Natural killer cell (primary cell): ENCODE data around the gene MACROD2. TPM values are rescaled to one million over a fixed set of nuclear protein-coding genes. Genes with fewer than 3 reads are reported as not detected.

Source experiments
- ATAC-seq, 3 donors: fragments of 150-1000 bp in 2 of 3; fragments of 200-7000 bp in 1 of 3; cut with Tn5 transposase; 1 replicate in 1 of 3; 2 replicates in 2 of 3; pipeline ENCODE4 v1.10.0; 2021; ENCODE audit warnings: mild to moderate bottlenecking in 2 of 3, moderate library complexity in 2 of 3
- DNase-seq, 2 donors: peaks; one replicate each; pipeline versions ENCODE4 v3.0.0 to v3.0.0-alpha.2; 2013 to 2021; ENCODE audit warnings: mixed read lengths in 1 of 2
- H3K27ac ChIP-seq: one replicate; pipeline ENCODE4 v1.5.1; 2013; ENCODE audit warnings: mild to moderate bottlenecking, low read length
- H3K27me3 ChIP-seq: one replicate; pipeline ENCODE4 v1.6.1; 2013; ENCODE audit warnings: low read length; ENCODE audit not compliant: control insufficient read depth, insufficient read depth
- H3K36me3 ChIP-seq: one replicate; pipeline ENCODE4 v1.6.1; 2013; ENCODE audit warnings: low read length; ENCODE audit not compliant: control insufficient read depth, insufficient read depth
- H3K4me1 ChIP-seq: one replicate; pipeline ENCODE4 v1.6.1; 2013; ENCODE audit warnings: low read length; ENCODE audit not compliant: control insufficient read depth, insufficient read depth
- H3K4me3 ChIP-seq: one replicate; pipeline ENCODE4 v1.5.1; 2013; ENCODE audit warnings: low read length
- H3K9me3 ChIP-seq: one replicate; pipeline ENCODE4 v1.6.1; 2013; ENCODE audit warnings: low read length; ENCODE audit not compliant: control insufficient read depth, insufficient read depth
- H3K27ac Mint-ChIP-seq, 2 donors: one replicate each; pipeline ENCODE4 v1.8.0; 2022; ENCODE audit warnings: mild to moderate bottlenecking in 2 of 2, mixed read lengths in 2 of 2, moderate library complexity in 1 of 2
- H3K27me3 Mint-ChIP-seq, 2 donors: one replicate each; pipeline ENCODE4 v1.8.0; 2022; ENCODE audit warnings: low read depth in 2 of 2, mixed read lengths in 2 of 2
- H3K36me3 Mint-ChIP-seq: one replicate; pipeline ENCODE4 v1.8.0; 2022; ENCODE audit warnings: mixed read lengths
- H3K4me1 Mint-ChIP-seq, 2 donors: one replicate each; pipeline ENCODE4 v1.8.0; 2022; ENCODE audit warnings: mixed read lengths in 2 of 2
- H3K4me3 Mint-ChIP-seq: one replicate; pipeline ENCODE4 v1.8.0; 2022; ENCODE audit warnings: mild to moderate bottlenecking, moderate library complexity, mixed read lengths
- H3K9me3 Mint-ChIP-seq, 2 donors: one replicate each; pipeline ENCODE4 v1.8.0; 2022; ENCODE audit warnings: mixed read lengths in 2 of 2
- WGBS: methylation state at CpG from one replicate; pipeline ENCODE4 v1.1.7; 2013; ENCODE audit warnings: missing lambda C conversion rate; ENCODE audit not compliant: insufficient coverage; 5-methylcytosine and 5-hydroxymethylcytosine counted together
- intact Hi-C: fragments of 100-400 bp; cut with micrococcal nuclease; formaldehyde crosslinking; loops from one replicate; pipeline ENCODE4 v1.14.2; 2022
- total RNA-seq, 4 donors: library from RNA; stranded (reverse); fragments of 120-200 nt in 1 of 4; gene quantifications; one replicate each; pipeline versions ENCODE4 v1.2.3 to v1.2.4, GENCODE V29; 2013 to 2022
- TF ChIP-seq, protein P1 (sequence below): fragments of 200-600 bp; IDR thresholded peaks from one replicate; pipeline ENCODE4 v1.8.0; 2022; ENCODE audit warnings: antibody characterized with exemption

The MACROD2 gene
- total RNA-seq, 3 donors from 2014 or later (not counting 1 experiment from before 2014, with no cell fraction given) = 0.19 to 0.88 TPM; not detected in 1

DNA sequence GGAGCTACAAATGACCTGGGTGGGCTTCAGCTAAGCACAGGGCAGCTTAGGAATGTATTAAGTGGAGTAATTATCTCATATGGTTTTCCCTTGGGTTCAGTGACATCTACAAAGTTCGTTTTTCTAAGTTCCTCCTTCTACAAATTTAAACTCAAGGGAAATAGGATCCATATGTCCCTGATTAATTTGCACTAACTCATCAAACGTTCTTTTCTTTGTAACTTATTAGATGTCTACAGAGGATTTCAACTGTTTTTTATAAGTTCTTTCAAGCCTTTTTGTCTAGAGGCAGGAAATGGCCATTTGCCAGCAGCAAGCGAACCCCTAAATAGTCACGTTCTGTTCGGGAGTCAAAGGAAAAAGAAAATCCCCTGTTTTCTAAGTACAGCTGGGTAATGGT lies 1517.6 kb downstream of the MACROD2 start:
- Mint-ChIP-seq H3K27ac (no peak overlapping the region), H3K9me3 (peaks cover 4 to 5% of the 10 kb centered on the region in 2 donors), H3K4me3 (no peak overlapping the region), H3K36me3 (no peaks in the 10 kb centered on the region), H3K27me3 (no peaks in the 10 kb centered on the region), H3K4me1 (no peaks in the 10 kb centered on the region)
- H3K4me1 ChIP-seq = no peaks in the 10 kb centered on the region
- 66% methylated on average over 4 of the region's 5 CpGs for WGBS
- TF ChIP-seq, protein P1, sequence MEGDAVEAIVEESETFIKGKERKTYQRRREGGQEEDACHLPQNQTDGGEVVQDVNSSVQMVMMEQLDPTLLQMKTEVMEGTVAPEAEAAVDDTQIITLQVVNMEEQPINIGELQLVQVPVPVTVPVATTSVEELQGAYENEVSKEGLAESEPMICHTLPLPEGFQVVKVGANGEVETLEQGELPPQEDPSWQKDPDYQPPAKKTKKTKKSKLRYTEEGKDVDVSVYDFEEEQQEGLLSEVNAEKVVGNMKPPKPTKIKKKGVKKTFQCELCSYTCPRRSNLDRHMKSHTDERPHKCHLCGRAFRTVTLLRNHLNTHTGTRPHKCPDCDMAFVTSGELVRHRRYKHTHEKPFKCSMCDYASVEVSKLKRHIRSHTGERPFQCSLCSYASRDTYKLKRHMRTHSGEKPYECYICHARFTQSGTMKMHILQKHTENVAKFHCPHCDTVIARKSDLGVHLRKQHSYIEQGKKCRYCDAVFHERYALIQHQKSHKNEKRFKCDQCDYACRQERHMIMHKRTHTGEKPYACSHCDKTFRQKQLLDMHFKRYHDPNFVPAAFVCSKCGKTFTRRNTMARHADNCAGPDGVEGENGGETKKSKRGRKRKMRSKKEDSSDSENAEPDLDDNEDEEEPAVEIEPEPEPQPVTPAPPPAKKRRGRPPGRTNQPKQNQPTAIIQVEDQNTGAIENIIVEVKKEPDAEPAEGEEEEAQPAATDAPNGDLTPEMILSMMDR = no peak
- H3K9me3 ChIP-seq = no peaks in the 10 kb centered on the region
- DNase-seq (no peak), ATAC-seq (no peak)
- intact Hi-C loops = no loop called here
- H3K4me3 ChIP-seq = no peak overlapping the region
- no peaks in the 10 kb centered on the region for H3K27me3 ChIP-seq
- H3K27ac ChIP-seq = no peak overlapping the region
- no peaks in the 10 kb centered on the region for H3K36me3 ChIP-seq

DNA sequence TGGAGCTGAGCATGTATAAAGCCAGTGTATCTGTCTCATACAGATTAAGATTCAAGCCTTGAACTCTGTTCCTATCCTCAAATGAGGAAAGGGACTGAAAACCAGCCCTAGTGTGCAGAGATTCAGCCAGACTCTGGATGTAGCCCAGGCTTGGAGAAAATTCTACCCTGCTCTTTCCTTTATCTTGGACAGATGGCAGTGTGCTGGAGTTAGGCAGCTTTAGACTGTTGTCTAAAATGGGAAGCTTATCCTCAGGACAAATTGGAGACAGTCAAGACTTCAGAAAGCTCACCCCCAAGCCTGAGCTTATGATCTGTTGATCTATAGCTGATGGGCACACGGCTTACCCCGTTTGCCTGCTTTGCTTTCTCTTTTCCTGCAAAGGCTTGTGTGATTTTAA lies 1520.4 kb downstream of the MACROD2 start:
- Histone ChIP-seq H3K9me3 (no peaks in the 10 kb centered on the region), H3K27ac (no peak overlapping the region), H3K4me1 (no peaks in the 10 kb centered on the region), H3K36me3 (no peaks in the 10 kb centered on the region), H3K27me3 (no peaks in the 10 kb centered on the region), H3K4me3 (no peak overlapping the region)
- intact Hi-C loops = no loop called here
- H3K9me3 Mint-ChIP-seq = peaks cover 5 to 7% of the 10 kb centered on the region in 2 donors
- TF ChIP-seq, protein P1 = no peak
- H3K27ac Mint-ChIP-seq = no peak overlapping the region
- H3K27me3 Mint-ChIP-seq = no peaks in the 10 kb centered on the region
- no peak overlapping the region for H3K4me3 Mint-ChIP-seq
- H3K36me3 Mint-ChIP-seq = no peaks in the 10 kb centered on the region
- 72% methylated on average over 2 of the region's 2 CpGs for WGBS
- ATAC-seq = no peak
- H3K4me1 Mint-ChIP-seq = no peaks in the 10 kb centered on the region
- DNase-seq = no peak

DNA sequence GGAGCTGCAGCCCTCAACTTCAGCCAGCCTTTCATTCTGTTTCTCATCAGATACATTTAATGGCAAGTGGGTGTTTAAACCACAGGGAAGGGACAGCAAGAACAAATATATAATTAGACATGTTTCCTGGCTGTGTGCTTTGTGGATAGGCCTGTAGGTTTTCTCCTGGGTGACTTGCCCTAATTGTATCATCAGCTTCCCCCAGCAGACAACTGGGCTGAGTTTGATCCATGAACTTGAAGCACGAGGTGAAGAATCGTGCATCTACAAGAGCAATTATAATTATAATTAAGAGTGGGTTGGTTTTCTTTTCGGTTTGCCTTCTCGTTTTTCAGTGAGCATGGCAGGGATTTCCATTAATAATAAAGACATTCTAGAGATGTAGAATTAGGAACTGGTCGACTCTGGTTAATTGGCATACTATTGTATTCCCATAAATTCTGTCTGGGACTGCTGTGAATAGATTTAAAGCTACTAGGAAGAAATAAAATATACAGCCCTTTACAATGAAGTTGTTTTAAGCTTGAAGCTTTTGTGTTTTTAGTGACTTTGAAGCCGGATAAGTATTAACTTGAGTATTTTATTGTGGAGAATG lies 1525.7 kb downstream of the MACROD2 start:
- H3K27ac ChIP-seq = no peak overlapping the region
- no peak overlapping the region for H3K4me3 Mint-ChIP-seq
- ATAC-seq = no peak
- 80% methylated on average over 4 of the region's 6 CpGs for WGBS
- H3K27me3 ChIP-seq = no peaks in the 10 kb centered on the region
- no peaks in the 10 kb centered on the region for H3K4me1 Mint-ChIP-seq
- H3K36me3 ChIP-seq = no peaks in the 10 kb centered on the region
- TF ChIP-seq, protein P1 = no peak
- H3K9me3 Mint-ChIP-seq = peaks cover 6 to 8% of the 10 kb centered on the region in 2 donors
- H3K4me1 ChIP-seq = no peaks in the 10 kb centered on the region
- no peaks in the 10 kb centered on the region for H3K27me3 Mint-ChIP-seq
- H3K9me3 ChIP-seq = peaks cover 6% of the 10 kb centered on the region
- intact Hi-C loops = no loop called here
- no peak overlapping the region for H3K4me3 ChIP-seq
- H3K27ac Mint-ChIP-seq = no peak overlapping the region
- no peak for DNase-seq
- H3K36me3 Mint-ChIP-seq = peaks cover 5% of the 10 kb centered on the region

DNA sequence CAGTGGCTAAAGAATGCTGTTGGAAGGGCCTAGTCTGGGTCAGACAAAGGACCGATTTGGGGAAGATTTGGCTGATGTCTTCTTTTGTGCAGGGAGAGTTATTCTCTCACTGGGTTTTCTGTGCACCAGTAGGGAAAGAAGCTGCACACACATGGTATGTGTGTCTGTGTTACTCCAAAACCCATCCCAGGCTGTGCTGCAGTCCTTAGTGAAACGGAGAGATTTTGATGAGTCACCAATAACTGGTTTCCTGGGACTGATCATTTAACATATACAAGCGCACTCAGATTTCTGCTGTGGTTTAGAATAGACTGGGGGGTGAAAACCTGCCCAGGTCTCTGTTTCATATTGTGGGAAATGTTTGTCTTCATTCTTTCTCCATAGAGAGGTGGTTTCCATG lies 1528.1 kb downstream of the MACROD2 start:
- no peak for ATAC-seq
- Mint-ChIP-seq H3K4me3 (no peak overlapping the region), H3K27me3 (no peaks in the 10 kb centered on the region), H3K27ac (no peak overlapping the region), H3K36me3 (peaks cover 5% of the 10 kb centered on the region), H3K4me1 (no peaks in the 10 kb centered on the region), H3K9me3 (peaks cover 8% of the 10 kb centered on the region in 2 donors)
- WGBS = 88% methylated on average over 3 of the region's 3 CpGs
- Histone ChIP-seq H3K27ac (no peak overlapping the region), H3K4me3 (no peak overlapping the region), H3K4me1 (no peaks in the 10 kb centered on the region), H3K27me3 (no peaks in the 10 kb centered on the region), H3K9me3 (peaks cover 6% of the 10 kb centered on the region), H3K36me3 (no peaks in the 10 kb centered on the region)
- DNase-seq = no peak
- intact Hi-C loops = no loop called here
- TF ChIP-seq, protein P1 = no peak
